Stomach (tissue), 19 donors: ENCODE measurements around the gene VAT1. TPM values are rescaled to one million over a fixed set of nuclear protein-coding genes. Genes with fewer than 3 reads are reported as not detected.

Source experiments
- DNase-seq, 2 donors: peaks; one replicate each; pipeline versions ENCODE4 v3.0.0 to v3.0.0-alpha.2; 2013 to 2019
- H3K27ac ChIP-seq, 5 donors: fragments of 200-600 bp in 4 of 5; sonication (generic) in 4 of 5; one replicate each; pipeline ENCODE4 v1.5.1; 2013 to 2019; ENCODE audit warnings: mild to moderate bottlenecking in 1 of 5, moderate library complexity in 1 of 5
- H3K27me3 ChIP-seq, 3 donors: fragments of 200-600 bp; sonication (generic); one replicate each; pipeline ENCODE4 v1.5.1; 2017 to 2019; ENCODE audit warnings: mixed run types in 1 of 3
- H3K36me3 ChIP-seq, 4 donors: fragments of 200-600 bp; sonication (generic); 1 replicate in 3 of 4; 2 replicates in 1 of 4; pipeline ENCODE4 v1.5.1; 2016 to 2019
- H3K4me1 ChIP-seq, 4 donors: fragments of 200-600 bp; sonication (generic); one replicate each; pipeline ENCODE4 v1.5.1; 2016 to 2019
- H3K4me3 ChIP-seq, 4 donors: fragments of 200-600 bp; sonication (generic) in 3 of 4; one replicate each; pipeline ENCODE4 v1.5.1; 2016 to 2019; ENCODE audit warnings: mild to moderate bottlenecking in 1 of 4
- H3K9me3 ChIP-seq, 4 donors: fragments of 200-600 bp; sonication (generic); one replicate each; pipeline ENCODE4 v1.5.1; 2016 to 2019
- CTCF ChIP-seq, 7 experiments: fragments of 450-650 bp in 4 of 7; fragments of 200-600 bp in 3 of 7; sonication (generic) in 3 of 7; IDR thresholded peaks; one replicate each; pipeline ENCODE4 v1.5.1; 2016 to 2019; ENCODE audit warnings: antibody characterized with exemption in 7 of 7, control low read depth in 2 of 7, mild to moderate bottlenecking in 1 of 7
- EP300 ChIP-seq: sonication (generic); formaldehyde crosslinking; IDR thresholded peaks from one replicate; pipeline ENCODE4 v1.6.1; 2017; ENCODE audit warnings: antibody characterized with exemption
- POLR2A ChIP-seq, 4 donors: fragments of 450-650 bp; IDR thresholded peaks; one replicate each; pipeline ENCODE4 v1.6.1; 2016; ENCODE audit warnings: antibody characterized with exemption in 4 of 4, control low read depth in 2 of 4, mild to moderate bottlenecking in 1 of 4, moderate library complexity in 1 of 4
- POLR2AphosphoS5 ChIP-seq, 3 donors: sonication (generic); formaldehyde crosslinking; IDR thresholded peaks; one replicate each; pipeline ENCODE4 v1.6.1; 2016; ENCODE audit warnings: antibody characterized with exemption in 3 of 3
- WGBS, 5 donors: extraction: QIAGEN DNeasy Blood & Tissue Kit in 3 of 5; methylation state at CpG; one replicate each; pipeline versions ENCODE4 v1.1.5 to v1.1.7; 2013 to 2018; 5-methylcytosine and 5-hydroxymethylcytosine counted together
- intact Hi-C: fragments of 100-400 bp; cut with DNase I; formaldehyde crosslinking; loops from one replicate; pipeline ENCODE4 v1.15.1; 2023; ENCODE audit warnings: low total_unique reads
- long read RNA-seq, 10 donors: transcript quantifications; one replicate each; lab custom pipeline, GENCODE V29; 2026
- polyA plus RNA-seq, 3 donors: library from polyadenylated mRNA; stranded (reverse); fragments of 200-250 nt; gene quantifications; one replicate each; pipeline ENCODE4 v1.2.3, GENCODE V29; 2013
- total RNA-seq, 5 donors: library from RNA; depleted of rRNA; stranded (reverse); fragments of >200 nt; gene quantifications; one replicate each; pipeline versions ENCODE4 v1.1.0 to v1.2.3, GENCODE V29; 2014 to 2016
- donor health status: healthy with polysubstance abuse.
- donor health status: Bipolar disorder and iron deficiency.
- donor health status: healthy.

VAT1 gene
- 10 to 100 TPM in 4 of 5 donors, 1 to 10 TPM in 1; 8.2 to 71.7 (median 55.8) TPM for total RNA-seq
- polyA plus RNA-seq = 10 to 100 TPM; 26.5 to 73.6 (median 65.7) TPM
- long read RNA-seq, donor 1, transcript VAT1-201 (6 exons, 2,734 nt) = major isoform, 9 of 9 reads
- long read RNA-seq, donor 1, partial matches to known transcripts = 0 of 9 reads
- long read RNA-seq, donor 1, other reads (novel, unspliced or antisense) = 0 of 9 reads
- long read RNA-seq, donor 2, transcript VAT1-201 (6 exons, 2,734 nt) = major isoform, 16 of 16 reads
- long read RNA-seq, donor 2, partial matches to known transcripts = 0 of 16 reads
- long read RNA-seq, donor 2, other reads (novel, unspliced or antisense) = 0 of 16 reads
- long read RNA-seq, donor 3, partial matches to known transcripts = 0 of 4 reads
- long read RNA-seq, donor 3, other reads (novel, unspliced or antisense) = 0 of 4 reads
- long read RNA-seq, donor 4 = 0 reads
- long read RNA-seq, donor 5, transcript VAT1-201 (6 exons, 2,734 nt) = major isoform, 25 of 25 reads
- long read RNA-seq, donor 5, partial matches to known transcripts = 0 of 25 reads
- long read RNA-seq, donor 5, other reads (novel, unspliced or antisense) = 0 of 25 reads
- long read RNA-seq, donor 6, transcript VAT1-201 (6 exons, 2,734 nt) = major isoform, 31 of 36 reads
- long read RNA-seq, donor 6, partial matches to known transcripts = 0 of 36 reads
- long read RNA-seq, donor 6, other reads (novel, unspliced or antisense) = 5 of 36 reads
- long read RNA-seq, donor 7, transcript VAT1-201 (6 exons, 2,734 nt) = major isoform, 25 of 25 reads
- long read RNA-seq, donor 7, partial matches to known transcripts = 0 of 25 reads
- long read RNA-seq, donor 7, other reads (novel, unspliced or antisense) = 0 of 25 reads
- long read RNA-seq, donor 8, transcript VAT1-201 (6 exons, 2,734 nt) = major isoform, 13 of 13 reads
- long read RNA-seq, donor 8, partial matches to known transcripts = 0 of 13 reads
- long read RNA-seq, donor 8, other reads (novel, unspliced or antisense) = 0 of 13 reads
- long read RNA-seq, donor 9, partial matches to known transcripts = 0 of 3 reads
- long read RNA-seq, donor 9, other reads (novel, unspliced or antisense) = 0 of 3 reads
- long read RNA-seq, donor 10, transcript VAT1-201 (6 exons, 2,734 nt) = major isoform, 11 of 11 reads
- long read RNA-seq, donor 10, partial matches to known transcripts = 0 of 11 reads
- long read RNA-seq, donor 10, other reads (novel, unspliced or antisense) = 0 of 11 reads

- H3K4me1 ChIP-seq = peaks cover 40 to 67% (median 53%) of the 10 kb centered on the region in 4 donors
- peaks cover 8 to 15% (median 13%) of the 10 kb centered on the region in 4 donors for H3K36me3 ChIP-seq
- H3K9me3 ChIP-seq = no peaks in the 10 kb centered on the region
- 0 to 1% (median 1%) methylated on average over 39 to 80 of the region's 80 CpGs for WGBS, 5 donors
- H3K27me3 ChIP-seq = no peaks in the 10 kb centered on the region
- no peak for TF ChIP-seq CTCF (IDR thresholded peaks at IDR 0.05)
- TF ChIP-seq POLR2AphosphoS5 (IDR thresholded peaks at IDR 0.05) = peak in 2 of 3 donors; percentile 43 to 55
- TF ChIP-seq POLR2A (IDR thresholded peaks at IDR 0.05) = no peak
- TF ChIP-seq EP300 = no peak
- DNase-seq = peak; percentile 82 to 94
- intact Hi-C loops = loop anchor here (10.0 kb wide), 1 partner anchor 103 kb away; the partner anchor contains the start of gene BRCA1
- peak within 1 kb of the TSS; percentile 73 to 100 (median 92) for H3K4me3 ChIP-seq
- peak within 1 kb of the TSS; percentile 77 to 90 (median 86) for H3K27ac ChIP-seq
Observed at GRCh38 chr17:43021741-43022512, at the start of gene VAT1. VAT1 (minus strand) TSS chr17:43022385; CDS start chr17:43022322, 63 bp downstream.

- DNase-seq = no peak
- Histone ChIP-seq H3K9me3 (no peaks in the 10 kb centered on the region), H3K27ac (no peak overlapping the region), H3K36me3 (peaks cover 0 to 15% (median 5%) of the 10 kb centered on the region in 4 donors), H3K4me3 (no peak overlapping the region), H3K4me1 (no peaks in the 10 kb centered on the region), H3K27me3 (no peaks in the 10 kb centered on the region)
- WGBS, 5 donors = 88 to 100% (median 94%) methylated on average over 1 of the region's 1 CpG
- TF ChIP-seq POLR2A (IDR thresholded peaks at IDR 0.05) (no peak), EP300 (no peak), CTCF (IDR thresholded peaks at IDR 0.05) (no peak), POLR2AphosphoS5 (IDR thresholded peaks at IDR 0.05) (no peak)
- intact Hi-C loops = no loop called here
Observed at GRCh38 chr17:43070872-43071271, 48.7 kb upstream of the VAT1 start.

GRCh38 chr17:43070257-43070656, 48.1 kb upstream of the VAT1 start:
- H3K4me1 ChIP-seq = no peaks in the 10 kb centered on the region
- peaks cover 0 to 15% (median 5%) of the 10 kb centered on the region in 4 donors for H3K36me3 ChIP-seq
- no peak overlapping the region for H3K27ac ChIP-seq
- H3K9me3 ChIP-seq = no peaks in the 10 kb centered on the region
- no peaks in the 10 kb centered on the region for H3K27me3 ChIP-seq
- no peak for DNase-seq
- no peak for TF ChIP-seq POLR2A (IDR thresholded peaks at IDR 0.05)
- TF ChIP-seq POLR2AphosphoS5 (IDR thresholded peaks at IDR 0.05) = no peak
- WGBS, 5 donors = 75 to 92% (median 90%) methylated on average over 1 of the region's 1 CpG
- intact Hi-C loops = no loop called here
- H3K4me3 ChIP-seq = no peak overlapping the region

- WGBS, 5 donors = 42 to 81% (median 57%) methylated on average over 3 of the region's 3 CpGs
Observed at GRCh38 chr17:43069368-43069898, 47.2 kb upstream of the VAT1 start.

More at GRCh38 chr17:43069368-43069898, 47.2 kb upstream of the VAT1 start:
- no peak overlapping the region for H3K4me3 ChIP-seq
- DNase-seq = no peak
- no peaks in the 10 kb centered on the region for H3K9me3 ChIP-seq
- H3K4me1 ChIP-seq = no peaks in the 10 kb centered on the region
- TF ChIP-seq CTCF (IDR thresholded peaks at IDR 0.05) (no peak), POLR2AphosphoS5 (IDR thresholded peaks at IDR 0.05) (no peak), EP300 (no peak), POLR2A (IDR thresholded peaks at IDR 0.05) (no peak)
- H3K27ac ChIP-seq = no peak overlapping the region
- no peaks in the 10 kb centered on the region for H3K27me3 ChIP-seq
- peaks cover 0 to 15% (median 3%) of the 10 kb centered on the region in 4 donors for H3K36me3 ChIP-seq
- intact Hi-C loops = no loop called here
